Measurements from ENCODE around the gene LRRC2. TPM values are rescaled to one million over a fixed set of nuclear protein-coding genes. Genes with fewer than 3 reads are reported as not detected.
A peak's percentile ranks its signal among the peaks of the same experiment; 100 is the strongest.
"Not testable (repeated sequence)": the region's sequence is repeated elsewhere in the genome, so short reads cannot be mapped to it uniquely, and the experiment has no call there.

LRRC2 gene
- total RNA-seq, 1 donor from 2014 or later: 114 TPM

DNA sequence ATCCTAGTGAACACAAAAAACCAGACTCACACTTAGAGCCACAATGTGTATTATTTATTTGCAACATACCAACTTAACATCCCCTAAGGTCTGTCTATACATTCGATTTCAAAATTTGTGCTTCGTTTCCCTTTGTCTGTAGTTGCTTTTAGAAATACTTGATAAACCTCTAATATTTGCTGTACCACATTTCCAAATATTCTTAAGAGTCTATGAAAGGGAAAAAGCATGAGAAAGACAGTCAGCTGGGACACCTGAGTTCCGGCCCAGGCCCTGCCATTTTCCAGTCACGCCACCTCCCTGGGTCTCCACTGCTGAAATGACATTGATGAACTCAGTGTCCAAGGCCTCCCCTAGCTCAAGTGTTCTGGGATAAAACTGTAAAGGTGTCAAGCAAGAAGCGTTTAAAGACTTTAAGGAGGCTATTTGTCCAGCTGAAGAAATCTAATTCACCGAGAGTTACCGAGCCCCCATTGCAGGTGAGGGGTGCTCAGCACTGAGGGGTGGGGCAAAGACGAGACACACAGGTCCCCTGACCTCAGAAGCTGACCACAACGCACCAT lies 26.6 kb downstream of the LRRC2 start:
- Histone ChIP-seq H3K4me3 (no peak overlapping the region), H3K4me1 (peaks cover 31% of the 10 kb centered on the region), H3K9me3 (replicated peaks) (no peaks in the 10 kb centered on the region), H3K27ac (replicated peaks) (peak overlapping the region; percentile 34), H3K27me3 (ENCODE audit: low read depth) (no peaks in the 10 kb centered on the region), H3K36me3 (peaks cover 56% of the 10 kb centered on the region)
- intact Hi-C loops (cut with micrococcal nuclease): no loop called here
- no peak for DNase-seq
- TF ChIP-seq CTCF (IDR thresholded peaks at IDR 0.05; ENCODE audit: borderline replicate concordance): no peak

GRCh38 chr3:46538803-46539442 lies 27.2 kb downstream of the LRRC2 start:
- Histone ChIP-seq H3K27ac (replicated peaks) (peak overlapping the region; percentile 34), H3K36me3 (peaks cover 54% of the 10 kb centered on the region), H3K27me3 (ENCODE audit: low read depth) (no peaks in the 10 kb centered on the region), H3K4me1 (peaks cover 31% of the 10 kb centered on the region), H3K9me3 (replicated peaks) (no peaks in the 10 kb centered on the region), H3K4me3 (no peak overlapping the region)
- TF ChIP-seq CTCF (IDR thresholded peaks at IDR 0.05; ENCODE audit: borderline replicate concordance): no peak
- intact Hi-C loops (cut with micrococcal nuclease): no loop called here
- peak; percentile 34 for DNase-seq

GRCh38 chr3:46538425-46538802 lies 27.7 kb downstream of the LRRC2 start:
- H3K4me3 ChIP-seq; H3K9me3 ChIP-seq (replicated peaks); intact Hi-C loops (cut with micrococcal nuclease); DNase-seq; H3K27me3 ChIP-seq (ENCODE audit: low read depth); H3K27ac ChIP-seq (replicated peaks): not testable (repeated sequence)
- H3K36me3 ChIP-seq: peaks cover 51% of the 10 kb centered on the region
- peaks cover 31% of the 10 kb centered on the region for H3K4me1 ChIP-seq

DNA sequence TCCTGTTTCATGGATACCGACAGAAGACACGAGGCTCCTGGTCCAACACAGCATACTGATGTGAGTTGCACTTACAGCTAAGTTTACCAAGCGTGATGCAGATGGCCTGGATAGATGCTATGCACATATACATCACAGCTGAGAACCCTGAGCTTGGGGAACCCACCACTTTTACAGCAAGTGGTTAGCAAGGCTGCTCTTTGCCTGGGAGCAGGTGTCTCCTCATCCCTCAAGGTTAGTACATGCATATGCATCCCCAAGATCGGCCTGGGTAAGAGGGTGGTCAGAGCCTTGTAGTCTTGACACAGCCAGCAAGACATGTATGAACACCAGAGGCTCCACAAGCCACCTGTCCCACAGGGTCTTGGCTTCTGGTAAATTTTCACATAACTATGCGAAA lies 28.3 kb downstream of the LRRC2 start:
- TF ChIP-seq CTCF (IDR thresholded peaks at IDR 0.05; ENCODE audit: borderline replicate concordance): no peak
- DNase-seq: no peak
- intact Hi-C loops (cut with micrococcal nuclease): no loop called here
- Histone ChIP-seq H3K4me1 (peaks cover 28% of the 10 kb centered on the region), H3K27ac (replicated peaks) (no peak overlapping the region), H3K36me3 (peaks cover 51% of the 10 kb centered on the region), H3K4me3 (no peak overlapping the region), H3K27me3 (ENCODE audit: low read depth) (no peaks in the 10 kb centered on the region), H3K9me3 (replicated peaks) (no peaks in the 10 kb centered on the region)

DNA sequence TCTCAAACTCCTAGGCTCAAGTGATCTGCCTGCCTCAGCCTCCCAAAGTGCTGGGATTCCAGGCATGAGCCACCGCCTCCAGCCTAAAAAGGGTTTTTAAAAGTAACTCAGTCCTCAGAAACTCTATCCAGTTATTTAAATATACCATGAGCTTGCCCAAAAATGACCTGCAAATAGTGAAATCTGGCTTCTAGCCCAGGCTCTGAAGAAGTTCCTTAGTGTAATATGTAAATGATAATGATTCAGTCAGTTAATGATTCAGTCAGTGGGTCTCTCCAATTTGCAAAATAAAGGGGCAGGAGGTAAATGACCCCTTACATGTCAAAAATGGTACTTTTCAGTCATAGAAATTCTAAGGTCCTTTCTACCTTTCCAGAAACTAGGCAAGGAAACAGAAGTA lies 28.8 kb downstream of the LRRC2 start:
- no peak for TF ChIP-seq CTCF (IDR thresholded peaks at IDR 0.05; ENCODE audit: borderline replicate concordance)
- Histone ChIP-seq H3K4me3 (no peak overlapping the region), H3K27me3 (ENCODE audit: low read depth) (no peaks in the 10 kb centered on the region), H3K27ac (replicated peaks) (no peak overlapping the region), H3K9me3 (replicated peaks) (no peaks in the 10 kb centered on the region), H3K36me3 (peaks cover 54% of the 10 kb centered on the region), H3K4me1 (peaks cover 23% of the 10 kb centered on the region)
- intact Hi-C loops (cut with micrococcal nuclease): no loop called here
- DNase-seq: no peak

DNA sequence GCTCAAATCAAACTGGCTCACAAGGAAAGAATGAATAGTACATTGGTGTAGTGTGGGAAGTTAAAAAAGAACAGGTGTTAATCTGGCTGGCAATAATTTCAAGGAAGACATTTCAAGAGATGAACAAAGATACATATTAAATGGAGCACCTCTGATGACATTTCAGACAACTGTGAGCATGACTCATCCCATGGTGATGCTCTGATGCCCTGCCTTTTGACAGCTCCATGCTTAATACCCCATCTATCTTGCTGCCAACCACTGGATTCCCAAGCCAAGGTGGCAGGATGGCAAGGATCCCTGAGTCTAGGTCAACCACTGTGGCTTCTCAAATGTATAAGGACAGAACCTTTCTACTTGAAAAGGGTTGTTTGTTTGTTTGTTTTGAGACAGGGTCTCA lies 29.3 kb downstream of the LRRC2 start:
- Histone ChIP-seq H3K9me3 (replicated peaks) (no peaks in the 10 kb centered on the region), H3K27ac (replicated peaks) (no peak overlapping the region), H3K4me1 (peaks cover 18% of the 10 kb centered on the region), H3K27me3 (ENCODE audit: low read depth) (no peaks in the 10 kb centered on the region), H3K36me3 (peaks cover 55% of the 10 kb centered on the region), H3K4me3 (no peak overlapping the region)
- intact Hi-C loops (cut with micrococcal nuclease): no loop called here
- TF ChIP-seq CTCF (IDR thresholded peaks at IDR 0.05; ENCODE audit: borderline replicate concordance): no peak
- no peak for DNase-seq

Measured in left ventricle myocardium inferior (tissue), 1 donor.